ENCODE measurements around the gene SS18. TPM values are rescaled to one million over a fixed set of nuclear protein-coding genes. Genes with fewer than 3 reads are reported as not detected.

The SS18 gene
- total and polyA plus RNA-seq, 2 experiments from 2014 or later = 43.4 to 111 TPM

DNA sequence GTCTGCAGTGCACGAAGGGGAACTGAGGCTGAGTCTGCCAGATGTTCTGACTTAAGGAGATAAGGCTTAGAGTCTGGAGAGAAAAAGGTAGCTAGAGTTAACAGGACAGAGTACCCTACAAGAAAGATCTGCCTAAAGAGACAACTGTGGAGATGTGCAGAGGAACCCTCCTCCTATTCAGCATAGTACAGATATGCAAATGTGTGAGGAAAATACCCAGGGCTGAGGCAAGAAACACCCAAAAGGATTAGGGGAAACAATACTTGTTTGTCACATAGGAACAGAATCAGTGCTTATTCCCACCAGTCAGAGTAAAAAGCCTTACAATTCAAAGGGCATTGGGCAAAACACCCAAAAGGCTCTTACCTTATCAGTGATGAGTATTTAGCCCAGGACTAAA is 67.8 kb downstream of the SS18 start:
- Histone ChIP-seq H4K20me1 (ENCODE audit: insufficient read depth, poor library complexity, severe bottlenecking) (no peaks in the 10 kb centered on the region), H3K9me2 (replicated peaks; ENCODE audit: insufficient read depth) (no peaks in the 10 kb centered on the region), H3K27me3 (no peaks in the 10 kb centered on the region), H3K36me3 (replicated peaks; ENCODE audit: insufficient read depth, low read depth) (no peaks in the 10 kb centered on the region), H3K4me3 (no peak overlapping the region), H3K27ac (no peak overlapping the region), H2AFZ (no peak overlapping the region), H3K4me1 (ENCODE audit: insufficient read depth) (no peaks in the 10 kb centered on the region), H3K9me3 (ENCODE audit: low read depth) (no peaks in the 10 kb centered on the region), H3K79me2 (no peaks in the 10 kb centered on the region), H3K4me2 (no peak overlapping the region)
- WGBS (ENCODE audit: low lambda C conversion rate, missing lambda C conversion rate) = 61% methylated on average over 1 of the region's 1 CpG
- no peak for DNase-seq (ENCODE audit: low spot score)
- TF ChIP-seq EZH2 (IDR thresholded peaks at IDR 0.05; ENCODE audit: borderline replicate concordance) (no peak), EZH2phosphoT487 (IDR thresholded peaks at IDR 0.05; ENCODE audit: low read depth, severe bottlenecking, unreplicated experiment) (no peak)
- TF ChIP-seq, protein P1, sequence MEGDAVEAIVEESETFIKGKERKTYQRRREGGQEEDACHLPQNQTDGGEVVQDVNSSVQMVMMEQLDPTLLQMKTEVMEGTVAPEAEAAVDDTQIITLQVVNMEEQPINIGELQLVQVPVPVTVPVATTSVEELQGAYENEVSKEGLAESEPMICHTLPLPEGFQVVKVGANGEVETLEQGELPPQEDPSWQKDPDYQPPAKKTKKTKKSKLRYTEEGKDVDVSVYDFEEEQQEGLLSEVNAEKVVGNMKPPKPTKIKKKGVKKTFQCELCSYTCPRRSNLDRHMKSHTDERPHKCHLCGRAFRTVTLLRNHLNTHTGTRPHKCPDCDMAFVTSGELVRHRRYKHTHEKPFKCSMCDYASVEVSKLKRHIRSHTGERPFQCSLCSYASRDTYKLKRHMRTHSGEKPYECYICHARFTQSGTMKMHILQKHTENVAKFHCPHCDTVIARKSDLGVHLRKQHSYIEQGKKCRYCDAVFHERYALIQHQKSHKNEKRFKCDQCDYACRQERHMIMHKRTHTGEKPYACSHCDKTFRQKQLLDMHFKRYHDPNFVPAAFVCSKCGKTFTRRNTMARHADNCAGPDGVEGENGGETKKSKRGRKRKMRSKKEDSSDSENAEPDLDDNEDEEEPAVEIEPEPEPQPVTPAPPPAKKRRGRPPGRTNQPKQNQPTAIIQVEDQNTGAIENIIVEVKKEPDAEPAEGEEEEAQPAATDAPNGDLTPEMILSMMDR (IDR thresholded peaks at IDR 0.05; ENCODE audit: poor library complexity) = no peak

DNA sequence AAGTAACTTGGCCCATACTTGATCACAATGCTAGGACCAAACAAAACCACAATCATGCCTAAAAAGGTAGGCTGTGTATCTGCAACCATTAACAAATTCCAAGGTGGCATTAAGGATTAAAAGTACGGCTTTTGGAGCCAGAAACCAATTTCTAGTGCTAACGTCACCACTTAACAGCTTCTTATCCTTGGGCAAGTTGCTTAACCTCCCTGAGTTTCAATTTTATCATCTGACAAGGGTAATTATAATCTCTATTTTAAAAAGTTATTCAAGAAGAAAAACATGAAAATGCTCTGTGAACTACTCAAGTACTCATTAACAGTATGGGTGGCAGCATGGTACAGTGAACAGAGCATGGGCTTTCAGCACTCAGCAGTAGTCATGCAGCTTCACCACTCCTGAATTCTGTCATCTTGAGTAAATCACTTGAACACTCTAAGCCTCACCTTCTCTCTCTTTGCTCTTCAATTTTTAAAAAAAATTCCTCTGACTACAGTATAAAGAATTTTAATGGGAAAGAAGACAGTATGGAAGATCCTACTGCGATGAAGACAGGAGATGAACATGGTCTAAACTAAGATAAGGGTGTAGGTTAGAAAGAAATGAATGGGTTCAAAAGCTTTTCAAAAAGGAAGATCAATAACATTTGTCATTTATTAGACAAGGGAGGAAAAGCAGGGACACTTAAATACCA is 69.2 kb downstream of the SS18 start:
- 58% methylated on average over 3 of the region's 3 CpGs for WGBS (ENCODE audit: low lambda C conversion rate, missing lambda C conversion rate)
- Histone ChIP-seq H3K9me3 (ENCODE audit: low read depth) (no peaks in the 10 kb centered on the region), H3K27me3 (no peaks in the 10 kb centered on the region), H2AFZ (no peak overlapping the region), H3K9me2 (replicated peaks; ENCODE audit: insufficient read depth) (no peaks in the 10 kb centered on the region), H3K4me2 (no peak overlapping the region), H3K4me3 (no peak overlapping the region), H4K20me1 (ENCODE audit: insufficient read depth, poor library complexity, severe bottlenecking) (no peaks in the 10 kb centered on the region), H3K36me3 (replicated peaks; ENCODE audit: insufficient read depth, low read depth) (no peaks in the 10 kb centered on the region), H3K27ac (no peak overlapping the region), H3K79me2 (no peaks in the 10 kb centered on the region), H3K4me1 (ENCODE audit: insufficient read depth) (no peaks in the 10 kb centered on the region)
- no peak for DNase-seq (ENCODE audit: low spot score)
- TF ChIP-seq EZH2phosphoT487 (IDR thresholded peaks at IDR 0.05; ENCODE audit: low read depth, severe bottlenecking, unreplicated experiment) (no peak), EZH2 (IDR thresholded peaks at IDR 0.05; ENCODE audit: borderline replicate concordance) (no peak)
- TF ChIP-seq, protein P1 (IDR thresholded peaks at IDR 0.05; ENCODE audit: poor library complexity) = no peak

DNA sequence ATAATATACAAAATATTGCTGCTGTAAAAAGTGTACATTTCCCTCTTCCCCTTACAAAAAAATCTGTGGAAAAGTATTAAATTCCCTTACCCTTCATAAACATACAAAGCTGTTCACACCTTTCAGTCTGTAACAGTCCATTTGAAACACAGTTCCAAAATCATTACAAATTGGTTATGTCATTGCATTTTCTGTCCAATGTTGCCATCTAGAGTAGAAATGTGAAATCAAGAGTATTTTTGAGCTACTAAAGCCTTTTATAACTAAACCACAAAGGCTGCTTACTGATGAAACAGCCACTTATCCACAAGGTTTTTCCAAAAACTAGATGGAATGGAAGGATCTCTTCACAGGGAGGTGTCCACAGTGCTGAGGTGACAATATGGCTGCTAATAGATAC is 72.5 kb downstream of the SS18 start:
- no peaks in the 10 kb centered on the region for H3K9me2 ChIP-seq (replicated peaks; ENCODE audit: insufficient read depth)
- H3K27ac ChIP-seq = no peak overlapping the region
- H3K79me2 ChIP-seq = no peaks in the 10 kb centered on the region
- no peaks in the 10 kb centered on the region for H3K4me1 ChIP-seq (ENCODE audit: insufficient read depth)
- no peaks in the 10 kb centered on the region for H3K36me3 ChIP-seq (replicated peaks; ENCODE audit: insufficient read depth, low read depth)
- H4K20me1 ChIP-seq (ENCODE audit: insufficient read depth, poor library complexity, severe bottlenecking) = no peaks in the 10 kb centered on the region
- no peaks in the 10 kb centered on the region for H3K9me3 ChIP-seq (ENCODE audit: low read depth)
- no peak for DNase-seq (ENCODE audit: low spot score)
- H3K4me3 ChIP-seq = no peak overlapping the region
- H3K4me2 ChIP-seq = no peak overlapping the region
- TF ChIP-seq, protein P1 (IDR thresholded peaks at IDR 0.05; ENCODE audit: poor library complexity) = peak; percentile 42
- no peak for TF ChIP-seq EZH2 (IDR thresholded peaks at IDR 0.05; ENCODE audit: borderline replicate concordance)
- H2AFZ ChIP-seq = no peak overlapping the region
- no peaks in the 10 kb centered on the region for H3K27me3 ChIP-seq

DNA sequence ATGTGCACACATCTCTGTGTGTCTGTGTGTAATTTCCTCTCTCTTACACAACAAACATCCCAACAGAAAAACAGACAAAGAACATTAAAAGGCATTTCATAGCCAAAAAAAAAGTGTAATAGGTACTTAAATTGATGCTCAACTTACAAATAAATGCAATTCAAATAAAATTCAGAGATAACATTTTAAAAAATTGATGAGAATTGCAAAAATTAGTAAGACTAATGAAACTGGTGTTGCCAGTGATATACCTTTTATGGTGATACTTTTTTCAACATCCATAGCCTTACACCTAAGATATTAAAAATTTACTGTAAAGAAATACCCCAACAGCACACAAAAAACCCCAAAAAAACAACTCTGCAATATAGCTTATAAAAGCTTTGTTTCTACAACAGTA is 76.0 kb downstream of the SS18 start:
- TF ChIP-seq, protein P1 (IDR thresholded peaks at IDR 0.05; ENCODE audit: poor library complexity) = no peak
- TF ChIP-seq EZH2phosphoT487 (IDR thresholded peaks at IDR 0.05; ENCODE audit: low read depth, severe bottlenecking, unreplicated experiment) (no peak), EZH2 (IDR thresholded peaks at IDR 0.05; ENCODE audit: borderline replicate concordance) (no peak)
- no peaks in the 10 kb centered on the region for H3K4me1 ChIP-seq (ENCODE audit: insufficient read depth)
- no peaks in the 10 kb centered on the region for H3K36me3 ChIP-seq (replicated peaks; ENCODE audit: insufficient read depth, low read depth)

More for the DNA sequence above, 76.0 kb downstream of the SS18 start:
- no peak overlapping the region for H3K4me3 ChIP-seq
- no peaks in the 10 kb centered on the region for H3K27me3 ChIP-seq
- H2AFZ ChIP-seq = no peak overlapping the region
- H3K27ac ChIP-seq = no peak overlapping the region
- H3K9me3 ChIP-seq (ENCODE audit: low read depth) = no peaks in the 10 kb centered on the region
- H3K9me2 ChIP-seq (replicated peaks; ENCODE audit: insufficient read depth) = no peaks in the 10 kb centered on the region
- H3K4me2 ChIP-seq = no peak overlapping the region
- no peaks in the 10 kb centered on the region for H4K20me1 ChIP-seq (ENCODE audit: insufficient read depth, poor library complexity, severe bottlenecking)
- H3K79me2 ChIP-seq = no peaks in the 10 kb centered on the region
- DNase-seq (ENCODE audit: low spot score) = no peak

Data from hepatocyte (in vitro differentiated cells).